Transverse colon (tissue), 4 donors: ENCODE measurements around the gene MBTPS1. TPM values are rescaled to one million over a fixed set of nuclear protein-coding genes. Genes with fewer than 3 reads are reported as not detected.

Experiments
- DNase-seq: peaks from one replicate; pipeline ENCODE4 v3.0.0-alpha.2; 2019
- H3K27ac ChIP-seq, 4 donors: fragments of 200-600 bp; sonication (generic); 2 replicates each; pipeline ENCODE4 v1.5.1; 2016 to 2018; ENCODE audit warnings: inconsistent platforms in 4 of 4
- H3K27me3 ChIP-seq: fragments of 200-600 bp; sonication (generic); 2 replicates; pipeline ENCODE4 v1.5.1; 2017; ENCODE audit warnings: inconsistent platforms
- H3K36me3 ChIP-seq, 4 donors: fragments of 200-600 bp; sonication (generic); 2 replicates each; pipeline ENCODE4 v1.5.1; 2017 to 2019; ENCODE audit warnings: inconsistent platforms in 4 of 4
- H3K4me1 ChIP-seq, 4 donors: fragments of 200-600 bp; sonication (generic); 2 replicates each; pipeline ENCODE4 v1.5.1; 2017 to 2020; ENCODE audit warnings: inconsistent platforms in 4 of 4
- H3K4me3 ChIP-seq, 4 donors: fragments of 200-600 bp; sonication (generic); 1 replicate in 1 of 4; 2 replicates in 3 of 4; pipeline versions ENCODE4 v1.5.1 to v1.6.1; 2017 to 2019; ENCODE audit warnings: inconsistent platforms in 4 of 4
- H3K9me3 ChIP-seq, 2 donors: fragments of 200-600 bp; sonication (generic); 2 replicates each; pipeline ENCODE4 v1.5.1; 2017 to 2019; ENCODE audit warnings: inconsistent platforms in 2 of 2
- EP300 ChIP-seq: sonication (generic); formaldehyde crosslinking; IDR thresholded peaks from one replicate; pipeline ENCODE4 v1.6.1; 2017; ENCODE audit warnings: antibody characterized with exemption, low read depth
- POLR2A ChIP-seq: fragments of 450-650 bp; IDR thresholded peaks from one replicate; pipeline ENCODE4 v1.6.1; 2016; ENCODE audit warnings: antibody characterized with exemption, mild to moderate bottlenecking, moderate library complexity
- POLR2AphosphoS5 ChIP-seq, 3 donors: sonication (generic); formaldehyde crosslinking; IDR thresholded peaks; one replicate each; pipeline ENCODE4 v1.6.1; 2016; ENCODE audit warnings: antibody characterized with exemption in 3 of 3
- WGBS, 2 donors: methylation state at CpG; one replicate each; pipeline ENCODE4 v1.1.5; 2018; ENCODE audit warnings: low coverage in 1 of 2; 5-methylcytosine and 5-hydroxymethylcytosine counted together
- in situ Hi-C, 4 donors: fragments of 200-750 bp; cut with MboI; loops; one replicate each; pipeline versions ENCODE4 v1.15.0 to v1.15.1; 2017; ENCODE audit warnings: low sequenced_read_pairs in 3 of 4, low pct_ligation_motif_present in 1 of 4, low pct_unique_long_range_greater_than_20kb in 1 of 4
- intact Hi-C: fragments of 100-400 bp; cut with DNase I; formaldehyde crosslinking; loops from one replicate; pipeline ENCODE4 v1.15.1; 2023; ENCODE audit warnings: low total_unique reads
- total RNA-seq, 4 donors: library from RNA; depleted of rRNA; stranded (reverse); fragments of >200 nt; gene quantifications; one replicate each; pipeline ENCODE4 v1.1.0, GENCODE V29; 2016
- TF ChIP-seq, protein P1 (sequence below), 5 experiments: fragments of 200-600 bp in 3 of 5; fragments of 450-650 bp in 2 of 5; sonication (generic) in 3 of 5; IDR thresholded peaks; 1 replicate in 2 of 5; 2 replicates in 3 of 5; pipeline ENCODE4 v1.5.1; 2016 to 2017; ENCODE audit warnings: antibody characterized with exemption in 5 of 5, inconsistent platforms in 3 of 5, mild to moderate bottlenecking in 2 of 5, moderate library complexity in 1 of 5

MBTPS1 gene
- total RNA-seq, 4 donors from 2014 or later = 53.7 to 110 (median 97.0) TPM

DNA sequence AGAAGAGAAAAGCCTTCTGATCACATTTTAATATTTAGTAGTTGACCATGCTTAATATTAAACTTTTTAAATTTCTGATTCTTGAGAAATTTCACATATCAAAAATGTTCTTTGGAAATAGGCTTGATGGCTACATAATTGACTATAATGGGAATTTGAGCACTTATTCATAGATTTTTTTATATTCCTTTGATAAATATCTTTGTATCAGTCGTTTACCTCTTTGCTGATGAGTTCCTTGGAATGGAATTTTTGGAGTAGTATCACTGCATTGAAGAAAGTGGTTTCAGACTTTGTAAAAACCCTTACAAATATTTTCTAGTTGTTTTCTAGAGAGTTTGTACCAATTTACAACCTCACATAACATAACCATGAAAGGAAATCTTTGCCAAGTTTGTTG lies 43.1 kb upstream of the MBTPS1 start:
- in situ Hi-C loops = no loop called here
- Histone ChIP-seq H3K27ac (no peak overlapping the region), H3K36me3 (no peaks in the 10 kb centered on the region), H3K27me3 (peaks cover 53% of the 10 kb centered on the region), H3K9me3 (no peaks in the 10 kb centered on the region), H3K4me1 (no peaks in the 10 kb centered on the region), H3K4me3 (no peak overlapping the region)
- intact Hi-C loops = no loop called here
- TF ChIP-seq EP300 (no peak), POLR2A (no peak)
- WGBS, 2 donors = 33 to 50% methylated on average over 1 of the region's 1 CpG
- DNase-seq = no peak

DNA sequence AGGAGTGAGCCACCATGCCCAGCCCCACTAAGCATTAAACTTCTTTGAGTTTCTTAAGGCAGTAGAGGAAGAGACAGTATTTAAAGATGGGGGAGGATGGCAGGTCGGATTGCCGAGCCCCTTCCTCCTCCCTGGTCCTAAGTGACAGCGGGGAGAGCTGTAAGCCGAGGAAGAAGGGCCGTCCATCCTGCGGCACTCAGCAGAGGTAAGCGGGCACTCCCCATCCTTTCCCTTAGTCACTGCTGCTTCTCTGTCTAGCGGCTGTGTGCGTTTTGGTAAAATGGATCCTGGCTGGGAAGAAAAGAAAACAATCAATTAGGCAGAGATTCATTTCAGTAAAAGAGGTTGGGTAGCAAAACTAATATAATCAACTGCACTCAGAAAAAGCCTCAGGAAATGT lies 42.3 kb upstream of the MBTPS1 start:
- Histone ChIP-seq H3K27ac (no peak overlapping the region), H3K4me3 (no peak overlapping the region), H3K36me3 (no peaks in the 10 kb centered on the region), H3K9me3 (no peaks in the 10 kb centered on the region), H3K4me1 (no peaks in the 10 kb centered on the region), H3K27me3 (peaks cover 46% of the 10 kb centered on the region)
- intact Hi-C loops (no loop called here), in situ Hi-C loops (no loop called here)
- DNase-seq = no peak
- no peak for TF ChIP-seq POLR2AphosphoS5 (IDR thresholded peaks at IDR 0.05)
- TF ChIP-seq POLR2A = no peak
- WGBS, 2 donors = 12 to 37% methylated on average over 5 to 9 of the region's 9 CpGs

DNA sequence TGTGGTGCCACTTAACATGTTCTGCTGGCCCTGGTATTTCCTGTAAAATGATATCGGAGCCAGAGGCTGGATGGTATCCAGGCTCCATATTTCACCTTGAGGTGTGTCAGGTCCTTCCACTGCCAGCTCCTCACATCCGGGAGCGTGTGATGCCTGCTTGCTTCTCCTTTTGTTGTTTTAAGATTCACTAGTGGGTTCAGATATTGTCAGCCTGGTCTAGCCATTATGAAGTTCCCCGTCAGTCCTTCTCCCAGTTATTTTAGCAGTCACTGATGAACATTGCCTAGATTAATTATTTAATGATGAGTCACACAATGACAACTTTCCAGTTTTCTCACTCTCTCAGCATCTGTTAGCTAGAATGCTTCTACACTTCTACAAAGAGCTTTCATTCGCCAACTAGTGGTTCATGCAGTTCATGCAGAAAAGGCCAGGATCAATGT lies 39.6 kb upstream of the MBTPS1 start:
- TF ChIP-seq POLR2AphosphoS5 (IDR thresholded peaks at IDR 0.05) = no peak
- TF ChIP-seq, protein P1, sequence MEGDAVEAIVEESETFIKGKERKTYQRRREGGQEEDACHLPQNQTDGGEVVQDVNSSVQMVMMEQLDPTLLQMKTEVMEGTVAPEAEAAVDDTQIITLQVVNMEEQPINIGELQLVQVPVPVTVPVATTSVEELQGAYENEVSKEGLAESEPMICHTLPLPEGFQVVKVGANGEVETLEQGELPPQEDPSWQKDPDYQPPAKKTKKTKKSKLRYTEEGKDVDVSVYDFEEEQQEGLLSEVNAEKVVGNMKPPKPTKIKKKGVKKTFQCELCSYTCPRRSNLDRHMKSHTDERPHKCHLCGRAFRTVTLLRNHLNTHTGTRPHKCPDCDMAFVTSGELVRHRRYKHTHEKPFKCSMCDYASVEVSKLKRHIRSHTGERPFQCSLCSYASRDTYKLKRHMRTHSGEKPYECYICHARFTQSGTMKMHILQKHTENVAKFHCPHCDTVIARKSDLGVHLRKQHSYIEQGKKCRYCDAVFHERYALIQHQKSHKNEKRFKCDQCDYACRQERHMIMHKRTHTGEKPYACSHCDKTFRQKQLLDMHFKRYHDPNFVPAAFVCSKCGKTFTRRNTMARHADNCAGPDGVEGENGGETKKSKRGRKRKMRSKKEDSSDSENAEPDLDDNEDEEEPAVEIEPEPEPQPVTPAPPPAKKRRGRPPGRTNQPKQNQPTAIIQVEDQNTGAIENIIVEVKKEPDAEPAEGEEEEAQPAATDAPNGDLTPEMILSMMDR (IDR thresholded peaks at IDR 0.05) = no peak
- no peak for TF ChIP-seq POLR2A
- TF ChIP-seq EP300 = no peak
- no peaks in the 10 kb centered on the region for H3K4me1 ChIP-seq
- no peaks in the 10 kb centered on the region for H3K36me3 ChIP-seq
- peaks cover 38% of the 10 kb centered on the region for H3K27me3 ChIP-seq
- in situ Hi-C loops (no loop called here), intact Hi-C loops (no loop called here)
- no peaks in the 10 kb centered on the region for H3K9me3 ChIP-seq
- DNase-seq = no peak
- 60 to 67% methylated on average over 4 to 5 of the region's 5 CpGs for WGBS, 2 donors
- H3K4me3 ChIP-seq = no peak overlapping the region
- no peak overlapping the region for H3K27ac ChIP-seq

DNA sequence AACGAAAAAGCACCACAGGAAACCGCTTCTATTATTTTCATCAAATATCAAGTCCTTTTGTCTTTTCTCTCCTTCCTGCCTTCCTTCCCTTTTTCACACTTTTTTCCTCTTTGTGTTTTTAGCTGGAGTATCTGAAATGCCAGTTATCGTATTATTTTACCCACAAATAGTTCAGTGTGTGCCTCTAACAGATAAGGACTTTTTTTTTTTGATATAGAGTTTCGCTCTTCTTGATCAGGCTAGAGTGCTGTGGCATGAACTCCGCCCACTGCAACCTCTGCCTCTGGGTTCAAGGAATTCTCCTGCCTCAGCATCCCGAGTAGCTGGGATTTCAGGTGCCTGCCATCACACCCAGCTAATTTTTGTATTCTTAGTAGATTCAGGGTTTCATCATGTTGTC lies 39.0 kb upstream of the MBTPS1 start:
- Histone ChIP-seq H3K9me3 (no peaks in the 10 kb centered on the region), H3K4me1 (no peaks in the 10 kb centered on the region), H3K36me3 (no peaks in the 10 kb centered on the region), H3K27ac (no peak overlapping the region), H3K4me3 (no peak overlapping the region), H3K27me3 (peaks cover 32% of the 10 kb centered on the region)
- DNase-seq = no peak
- WGBS, 2 donors = 75 to 82% methylated on average over 6 of the region's 6 CpGs
- TF ChIP-seq POLR2AphosphoS5 (IDR thresholded peaks at IDR 0.05) (no peak), EP300 (no peak), POLR2A (no peak)
- TF ChIP-seq, protein P1 (IDR thresholded peaks at IDR 0.05) = no peak
- intact Hi-C loops = no loop called here
- in situ Hi-C loops = no loop called here

DNA sequence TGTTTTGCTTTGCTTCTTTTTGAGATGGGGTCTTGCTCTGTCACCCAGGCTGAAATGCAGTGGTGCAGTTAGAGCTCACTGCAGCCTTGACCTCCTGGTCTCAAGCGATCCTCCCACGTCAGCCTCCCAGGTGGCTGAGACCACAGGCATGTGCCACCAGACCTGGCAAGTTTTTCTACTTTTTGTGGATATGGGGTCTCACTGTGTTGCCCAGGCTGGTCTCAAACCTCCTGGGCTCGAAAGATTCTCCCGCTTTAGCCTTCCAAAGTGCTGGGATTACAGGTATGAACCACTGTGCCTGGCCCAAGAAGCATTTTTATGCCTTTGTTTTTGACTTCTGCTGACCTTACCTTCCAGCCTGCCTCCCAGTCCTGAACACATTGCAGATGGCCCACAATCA lies 38.5 kb upstream of the MBTPS1 start:
- intact Hi-C loops = no loop called here
- TF ChIP-seq EP300 (no peak), POLR2AphosphoS5 (IDR thresholded peaks at IDR 0.05) (no peak), POLR2A (no peak)
- TF ChIP-seq, protein P1 (IDR thresholded peaks at IDR 0.05) = no peak

More for the DNA sequence above, 38.5 kb upstream of the MBTPS1 start:
- H3K27ac ChIP-seq = no peak overlapping the region
- H3K9me3 ChIP-seq = no peaks in the 10 kb centered on the region
- no peak overlapping the region for H3K4me3 ChIP-seq
- in situ Hi-C loops = no loop called here
- no peaks in the 10 kb centered on the region for H3K36me3 ChIP-seq
- DNase-seq = no peak
- peaks cover 28% of the 10 kb centered on the region for H3K27me3 ChIP-seq
- WGBS, 2 donors = 89% methylated on average over 4 of the region's 4 CpGs; no CpG with 5 or more reads in 1 of the 2 donors
- H3K4me1 ChIP-seq = no peaks in the 10 kb centered on the region
